HG02763 (cell line): Measurements from ENCODE around the gene OFD1.

Experiments used
- ATAC-seq: cut with Tn5 transposase; IDR thresholded peaks from one replicate; pipeline ENCODE4 v1.9.1; 2021; ENCODE audit warnings: mild to moderate bottlenecking, moderate library complexity; ENCODE audit not compliant: unreplicated experiment

Gene OFD1

GRCh38 chrX:13750204-13750603, 15.7 kb downstream of the OFD1 start:
- no peak for ATAC-seq

- ATAC-seq, result peak; percentile 50
These were observed 16.3 kb downstream of the OFD1 start for GRCh38 chrX:13750812-13751211.

GRCh38 chrX:13752141-13752540, 17.6 kb downstream of the OFD1 start:
- ATAC-seq, result no peak

GRCh38 chrX:13752646-13753045, 18.1 kb downstream of the OFD1 start:
- peak; percentile 56 for ATAC-seq

- ATAC-seq, result no peak
These were observed 20.2 kb downstream of the OFD1 start for GRCh38 chrX:13754765-13755164.

- no peak for ATAC-seq
These were observed 20.7 kb downstream of the OFD1 start for GRCh38 chrX:13755254-13755653.

GRCh38 chrX:13756381-13756780, 21.8 kb downstream of the OFD1 start:
- no peak for ATAC-seq

GRCh38 chrX:13759152-13759718, 24.7 kb downstream of the OFD1 start:
- ATAC-seq, result peak; percentile 70

GRCh38 chrX:13760426-13760825, 25.9 kb downstream of the OFD1 start:
- no peak for ATAC-seq

GRCh38 chrX:13761606-13762414, 27.3 kb downstream of the OFD1 start:
- ATAC-seq, result peak; percentile 50

- ATAC-seq, result no peak
These were observed 28.9 kb downstream of the OFD1 start for GRCh38 chrX:13763489-13763888.

- ATAC-seq, result no peak
These were observed 29.7 kb downstream of the OFD1 start for GRCh38 chrX:13764281-13764680.

- ATAC-seq, result no peak
These were observed 30.2 kb downstream of the OFD1 start for GRCh38 chrX:13764765-13765164.

- no peak for ATAC-seq
These were observed 34.4 kb downstream of the OFD1 start for GRCh38 chrX:13768939-13769338.

GRCh38 chrX:13770013-13770535, 35.5 kb downstream of the OFD1 start:
- ATAC-seq, result no peak

- no peak for ATAC-seq
These were observed 40.1 kb downstream of the OFD1 start for GRCh38 chrX:13774696-13775095.

- no peak for ATAC-seq
These were observed 41.3 kb downstream of the OFD1 start for GRCh38 chrX:13775837-13776236.

GRCh38 chrX:13776387-13776786, 41.8 kb downstream of the OFD1 start:
- no peak for ATAC-seq

- ATAC-seq, result no peak
These were observed 44.4 kb downstream of the OFD1 start for GRCh38 chrX:13778916-13779315.

GRCh38 chrX:13780868-13781427, 46.4 kb downstream of the OFD1 start:
- no peak for ATAC-seq

GRCh38 chrX:13786048-13786447, 51.5 kb downstream of the OFD1 start:
- no peak for ATAC-seq
